ENCODE results near the gene RPL7A. TPM values are rescaled to one million over a fixed set of nuclear protein-coding genes. Genes with fewer than 3 reads are reported as not detected.

RPL7A gene
- total RNA-seq, 4 donors from 2014 or later, result 725 to 1,490 (median 1,034) TPM

DNA sequence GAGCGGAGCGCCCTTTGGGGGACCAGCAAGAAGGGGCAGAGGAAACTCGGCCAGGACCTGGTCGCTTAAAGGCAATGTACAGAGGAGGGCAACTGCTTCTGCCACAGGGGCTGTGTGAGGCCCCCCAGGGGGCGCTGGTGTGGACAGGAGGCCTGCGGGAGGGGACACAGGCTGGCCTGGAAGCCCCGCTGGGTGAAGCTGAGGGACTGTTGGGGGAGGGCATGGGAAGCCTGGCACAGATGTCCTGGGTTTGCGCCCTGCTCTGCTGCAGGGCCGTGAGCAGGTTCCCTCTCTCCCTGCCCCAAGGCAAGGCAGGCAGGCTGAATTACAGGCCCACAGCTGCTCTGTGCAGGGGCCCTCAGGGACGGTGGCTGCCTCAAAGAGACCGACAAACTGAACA is 5.4 kb upstream of the RPL7A start:
- 73 to 90% methylated on average over 3 to 11 of the region's 11 CpGs for WGBS, 2 donors (ENCODE audit: low coverage in 1 of 2)
- Histone ChIP-seq H3K4me1 (peaks cover 8 to 13% (median 11%) of the 10 kb centered on the region in 4 donors), H3K36me3 (peaks cover 0 to 10% (median 3%) of the 10 kb centered on the region in 4 donors), H3K27ac (no peak overlapping the region), H3K9me3 (no peaks in the 10 kb centered on the region), H3K27me3 (no peaks in the 10 kb centered on the region), H3K4me3 (no peak overlapping the region)
- intact Hi-C loops (cut with DNase I; ENCODE audit: low total_unique reads), result no loop called here
- in situ Hi-C loops (cut with MboI; ENCODE audit: low pct_ligation_motif_present in 1 of 4, low pct_unique_long_range_greater_than_20kb in 1 of 4, low sequenced_read_pairs in 3 of 4), result loop anchor here in 1 of 4 donors (25.0 kb wide), 1 partner anchor 305 kb away; the partner anchor contains the start of gene GTF3C5
- no peak for DNase-seq
- TF ChIP-seq, protein P1, sequence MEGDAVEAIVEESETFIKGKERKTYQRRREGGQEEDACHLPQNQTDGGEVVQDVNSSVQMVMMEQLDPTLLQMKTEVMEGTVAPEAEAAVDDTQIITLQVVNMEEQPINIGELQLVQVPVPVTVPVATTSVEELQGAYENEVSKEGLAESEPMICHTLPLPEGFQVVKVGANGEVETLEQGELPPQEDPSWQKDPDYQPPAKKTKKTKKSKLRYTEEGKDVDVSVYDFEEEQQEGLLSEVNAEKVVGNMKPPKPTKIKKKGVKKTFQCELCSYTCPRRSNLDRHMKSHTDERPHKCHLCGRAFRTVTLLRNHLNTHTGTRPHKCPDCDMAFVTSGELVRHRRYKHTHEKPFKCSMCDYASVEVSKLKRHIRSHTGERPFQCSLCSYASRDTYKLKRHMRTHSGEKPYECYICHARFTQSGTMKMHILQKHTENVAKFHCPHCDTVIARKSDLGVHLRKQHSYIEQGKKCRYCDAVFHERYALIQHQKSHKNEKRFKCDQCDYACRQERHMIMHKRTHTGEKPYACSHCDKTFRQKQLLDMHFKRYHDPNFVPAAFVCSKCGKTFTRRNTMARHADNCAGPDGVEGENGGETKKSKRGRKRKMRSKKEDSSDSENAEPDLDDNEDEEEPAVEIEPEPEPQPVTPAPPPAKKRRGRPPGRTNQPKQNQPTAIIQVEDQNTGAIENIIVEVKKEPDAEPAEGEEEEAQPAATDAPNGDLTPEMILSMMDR (IDR thresholded peaks at IDR 0.05), result no peak
- no peak for TF ChIP-seq EP300 (IDR thresholded peaks at IDR 0.05; ENCODE audit: low read depth)
- TF ChIP-seq POLR2AphosphoS5 (IDR thresholded peaks at IDR 0.05), result no peak
- no peak for TF ChIP-seq POLR2A (IDR thresholded peaks at IDR 0.05)

DNA sequence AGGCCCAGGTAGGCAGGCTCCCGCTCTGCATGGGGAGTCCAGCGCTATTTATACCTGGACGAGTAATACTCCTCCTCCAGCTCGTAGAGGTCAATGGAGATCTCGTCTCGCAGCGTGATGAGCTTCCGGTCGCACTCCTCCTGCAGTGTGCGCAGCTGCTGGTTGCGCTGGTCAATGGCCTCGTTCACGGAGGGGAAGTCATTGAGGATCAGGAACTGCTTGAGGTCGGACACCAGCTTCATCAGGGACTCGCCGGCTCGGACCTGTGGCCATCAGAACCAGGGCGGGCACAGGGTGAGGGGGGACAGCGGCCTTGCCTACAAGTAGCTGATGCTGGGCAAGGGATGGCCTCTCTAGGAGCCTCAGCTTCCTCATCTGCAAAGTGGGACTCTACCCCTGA is 3.9 kb upstream of the RPL7A start:
- peaks cover 0 to 10% (median 3%) of the 10 kb centered on the region in 4 donors for H3K36me3 ChIP-seq
- 93% methylated on average over 16 of the region's 19 CpGs; no CpG with 5 or more reads in 1 of the 2 donors for WGBS, 2 donors (ENCODE audit: low coverage in 1 of 2)

DNA sequence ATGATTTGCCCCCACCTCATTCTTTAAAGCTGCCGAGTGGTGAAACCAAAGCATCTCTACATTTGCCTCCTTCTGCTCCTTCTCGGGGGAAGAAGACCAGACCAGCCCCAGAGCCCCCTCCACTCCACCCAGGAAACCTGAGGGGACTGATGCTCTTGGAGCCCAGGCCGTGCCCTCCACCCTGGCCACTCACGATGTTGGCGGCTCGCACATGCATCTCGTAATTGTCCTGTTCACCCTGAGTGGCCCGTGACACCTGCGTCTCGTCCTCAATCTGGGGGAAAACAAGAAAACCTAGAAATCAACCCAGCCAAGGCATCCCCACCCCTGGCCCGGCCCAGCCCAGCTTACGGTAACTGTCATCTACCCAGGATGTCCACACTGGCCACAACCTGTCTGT is 3.0 kb upstream of the RPL7A start:
- Histone ChIP-seq H3K27me3 (no peaks in the 10 kb centered on the region), H3K9me3 (no peaks in the 10 kb centered on the region), H3K4me1 (peaks cover 17 to 28% (median 24%) of the 10 kb centered on the region in 4 donors), H3K27ac (no peak overlapping the region), H3K4me3 (no peak overlapping the region), H3K36me3 (peaks cover 0 to 14% (median 4%) of the 10 kb centered on the region in 4 donors)
- TF ChIP-seq, protein P1 (IDR thresholded peaks at IDR 0.05), result no peak
- TF ChIP-seq EP300 (IDR thresholded peaks at IDR 0.05; ENCODE audit: low read depth) (no peak), POLR2AphosphoS5 (IDR thresholded peaks at IDR 0.05) (no peak), POLR2A (IDR thresholded peaks at IDR 0.05) (no peak)
- DNase-seq, result no peak
- in situ Hi-C loops (cut with MboI; ENCODE audit: low pct_ligation_motif_present in 1 of 4, low pct_unique_long_range_greater_than_20kb in 1 of 4, low sequenced_read_pairs in 3 of 4) (loop anchor here in 1 of 4 donors (25.0 kb wide), 1 partner anchor 308 kb away; the partner anchor contains the start of gene GTF3C5), intact Hi-C loops (cut with DNase I; ENCODE audit: low total_unique reads) (no loop called here)
- 97% methylated on average over 12 of the region's 12 CpGs; no CpG with 5 or more reads in 1 of the 2 donors for WGBS, 2 donors (ENCODE audit: low coverage in 1 of 2)

More for the DNA sequence above, 3.9 kb upstream of the RPL7A start:
- Histone ChIP-seq H3K9me3 (no peaks in the 10 kb centered on the region), H3K27me3 (no peaks in the 10 kb centered on the region), H3K4me3 (no peak overlapping the region), H3K4me1 (peaks cover 10 to 19% (median 15%) of the 10 kb centered on the region in 4 donors), H3K27ac (no peak overlapping the region)
- TF ChIP-seq EP300 (IDR thresholded peaks at IDR 0.05; ENCODE audit: low read depth) (no peak), POLR2A (IDR thresholded peaks at IDR 0.05) (no peak), POLR2AphosphoS5 (IDR thresholded peaks at IDR 0.05) (no peak)
- TF ChIP-seq, protein P1 (IDR thresholded peaks at IDR 0.05), result no peak
- intact Hi-C loops (cut with DNase I; ENCODE audit: low total_unique reads), result no loop called here
- in situ Hi-C loops (cut with MboI; ENCODE audit: low pct_ligation_motif_present in 1 of 4, low pct_unique_long_range_greater_than_20kb in 1 of 4, low sequenced_read_pairs in 3 of 4), result loop anchor here in 1 of 4 donors (25.0 kb wide), 1 partner anchor 307 kb away; the partner anchor contains the start of gene GTF3C5
- DNase-seq, result no peak

DNA sequence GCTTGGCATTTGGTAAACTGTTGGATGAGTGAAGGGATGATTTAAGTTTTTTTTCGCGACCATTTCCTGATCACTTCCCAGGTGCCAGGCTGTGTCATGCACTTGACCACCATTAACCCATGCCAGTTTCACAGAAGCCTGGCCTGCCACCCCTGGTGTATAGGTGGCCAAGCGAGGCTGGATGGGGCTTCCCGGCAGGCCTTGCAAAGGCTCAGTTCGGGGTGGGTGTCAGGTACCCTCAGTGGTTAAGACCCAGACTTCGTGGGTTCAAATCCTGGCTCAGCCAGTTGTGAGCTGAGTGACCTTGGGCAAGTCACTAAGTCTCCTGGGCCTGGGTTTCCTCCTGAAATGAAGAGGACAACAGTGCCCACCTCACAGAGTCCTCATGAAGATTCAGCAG is 2.4 kb upstream of the RPL7A start:
- peaks cover 0 to 20% (median 8%) of the 10 kb centered on the region in 4 donors for H3K36me3 ChIP-seq
- H3K9me3 ChIP-seq, result no peaks in the 10 kb centered on the region
- peaks cover 17 to 29% (median 25%) of the 10 kb centered on the region in 4 donors for H3K4me1 ChIP-seq
- 92% methylated on average over 6 of the region's 6 CpGs; no CpG with 5 or more reads in 1 of the 2 donors for WGBS, 2 donors (ENCODE audit: low coverage in 1 of 2)
- in situ Hi-C loops (cut with MboI; ENCODE audit: low pct_ligation_motif_present in 1 of 4, low pct_unique_long_range_greater_than_20kb in 1 of 4, low sequenced_read_pairs in 3 of 4), result loop anchor here in 1 of 4 donors (25.0 kb wide), 1 partner anchor 308 kb away; the partner anchor contains the start of gene GTF3C5
- no peak overlapping the region for H3K27ac ChIP-seq
- DNase-seq, result no peak
- no peak overlapping the region for H3K4me3 ChIP-seq
- intact Hi-C loops (cut with DNase I; ENCODE audit: low total_unique reads), result no loop called here
- TF ChIP-seq EP300 (IDR thresholded peaks at IDR 0.05; ENCODE audit: low read depth) (no peak), POLR2AphosphoS5 (IDR thresholded peaks at IDR 0.05) (no peak), POLR2A (IDR thresholded peaks at IDR 0.05) (no peak)
- TF ChIP-seq, protein P1 (IDR thresholded peaks at IDR 0.05), result no peak
- H3K27me3 ChIP-seq, result no peaks in the 10 kb centered on the region

Data from transverse colon (tissue), 4 donors.